NAMALWA (cell line): Measurements from ENCODE around the gene ABCC3.
A peak's percentile ranks its signal among the peaks of the same experiment; 100 is the strongest.
"Not testable (repeated sequence)": the region's sequence is repeated elsewhere in the genome, so short reads cannot be mapped to it uniquely, and the experiment has no call there.

Experiments
- DNase-seq: peaks from one replicate; pipeline ENCODE4 v3.0.0-alpha.2; 2015; ENCODE audit warnings: low spot score

The ABCC3 gene

GRCh38 chr17:50707289-50708049, 72.8 kb downstream of the ABCC3 start, which contains the start of gene ANKRD40:
Gene ANKRD40 (minus strand): TSS chr17:50707914. CDS start chr17:50707654, 260 bp downstream.
- peak; percentile 96 for DNase-seq

GRCh38 chr17:50708050-50709000, 73.6 kb downstream of the ABCC3 start:
- DNase-seq: peak; percentile 69

GRCh38 chr17:50709053-50709452, 74.4 kb downstream of the ABCC3 start:
- DNase-seq: not testable (repeated sequence)

GRCh38 chr17:50710025-50710424, 75.3 kb downstream of the ABCC3 start:
- no peak for DNase-seq

- no peak for DNase-seq
Observed at GRCh38 chr17:50710650-50711049, 76.0 kb downstream of the ABCC3 start.

- no peak for DNase-seq
Observed at GRCh38 chr17:50712641-50713040, 78.0 kb downstream of the ABCC3 start.

GRCh38 chr17:50715471-50715870, 80.8 kb downstream of the ABCC3 start:
- DNase-seq: no peak

GRCh38 chr17:50719144-50719923, 84.7 kb downstream of the ABCC3 start, which contains the start of gene LUC7L3:
Gene LUC7L3 (plus strand): TSS chr17:50719603. CDS start chr17:50719733, 130 bp downstream.
- DNase-seq: peak; percentile 96

GRCh38 chr17:50719924-50720794, 85.5 kb downstream of the ABCC3 start:
- peak; percentile 30 for DNase-seq

GRCh38 chr17:50721194-50722010, 86.7 kb downstream of the ABCC3 start:
- DNase-seq: peak; percentile 65

GRCh38 chr17:50722746-50723145, 88.1 kb downstream of the ABCC3 start:
- DNase-seq: no peak

- not testable (repeated sequence) for DNase-seq
Observed at GRCh38 chr17:50724622-50725021, 89.9 kb downstream of the ABCC3 start.

GRCh38 chr17:50725769-50726655, 91.3 kb downstream of the ABCC3 start:
- no peak for DNase-seq

GRCh38 chr17:50728112-50728429, 93.4 kb downstream of the ABCC3 start:
- DNase-seq: no peak

- DNase-seq: no peak
Observed at GRCh38 chr17:50728881-50729765, 94.4 kb downstream of the ABCC3 start.

GRCh38 chr17:50731575-50732460, 97.1 kb downstream of the ABCC3 start:
- no peak for DNase-seq

- DNase-seq: no peak
Observed at GRCh38 chr17:50735287-50735686, 100.6 kb downstream of the ABCC3 start.
